ENCODE data around the gene STAMBPL1.

Gene STAMBPL1

DNA sequence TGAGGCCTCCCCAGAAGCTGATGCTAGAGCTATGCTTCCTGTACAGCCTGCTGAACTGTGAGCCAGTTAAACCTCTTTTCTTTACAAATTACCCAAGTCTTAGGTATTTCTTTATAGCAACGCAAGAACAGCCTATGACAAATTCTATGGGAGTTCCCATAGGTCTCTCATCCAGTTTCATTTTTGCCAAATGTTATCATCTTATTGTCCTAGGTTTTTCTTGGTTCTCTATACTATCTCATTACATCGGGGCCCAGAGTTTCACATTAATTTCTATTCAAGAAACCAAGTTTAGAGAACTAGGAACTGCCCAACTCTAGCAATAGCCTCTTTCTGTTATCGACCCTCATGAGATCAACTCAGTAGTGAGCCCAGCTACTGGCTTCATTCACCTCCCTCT is 56.6 kb downstream of the STAMBPL1 start:
- Histone ChIP-seq H2AFZ (ENCODE audit: low read length) (no peak overlapping the region), H3K9me3 (ENCODE audit: insufficient read depth, low read depth, low read length) (no peaks in the 10 kb centered on the region), H3K79me2 (ENCODE audit: insufficient read depth, low read length) (no peaks in the 10 kb centered on the region), H3K9me2 (replicated peaks; ENCODE audit: low read depth, low read length) (no peaks in the 10 kb centered on the region), H3K4me3 (ENCODE audit: low read length, poor library complexity, severe bottlenecking) (no peak overlapping the region), H3K4me2 (ENCODE audit: low read depth, low read length, poor library complexity, severe bottlenecking) (no peak overlapping the region), H3F3A (ENCODE audit: low read depth) (no peaks in the 10 kb centered on the region), H3K27me3 (ENCODE audit: insufficient read depth, low read length, poor library complexity, severe bottlenecking) (no peaks in the 10 kb centered on the region), H3K4me1 (ENCODE audit: insufficient read depth, low read length, poor library complexity, severe bottlenecking) (peaks cover 5% of the 10 kb centered on the region), H3K9ac (ENCODE audit: low read depth, low read length, poor library complexity, severe bottlenecking) (no peak overlapping the region), H3K36me3 (ENCODE audit: insufficient read depth, low read length) (no peaks in the 10 kb centered on the region), H4K20me1 (ENCODE audit: insufficient read depth, low read length, poor library complexity, severe bottlenecking) (no peaks in the 10 kb centered on the region)
- TF ChIP-seq EZH2phosphoT487 (IDR thresholded peaks at IDR 0.05; ENCODE audit: borderline replicate concordance), result no peak

DNA sequence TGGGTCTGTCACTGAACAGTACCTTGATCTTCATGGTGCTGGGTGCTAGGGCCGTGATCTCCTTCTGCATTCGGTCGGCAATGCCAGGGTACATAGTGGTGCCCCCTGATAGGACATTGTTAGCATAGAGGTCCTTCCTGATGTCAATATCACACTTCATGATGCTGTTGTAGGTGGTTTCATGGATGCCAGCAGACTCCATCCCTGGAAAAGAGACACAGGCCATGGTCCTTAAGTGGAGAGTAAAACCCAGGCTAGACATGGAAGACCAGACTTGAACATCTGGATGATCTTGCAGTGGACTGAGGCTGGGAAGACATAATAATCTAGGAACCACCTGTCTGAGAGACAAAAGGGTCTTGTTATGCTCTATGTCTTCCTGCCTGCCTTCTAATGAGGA is 58.0 kb downstream of the STAMBPL1 start:
- H3K9ac ChIP-seq (ENCODE audit: low read depth, low read length, poor library complexity, severe bottlenecking), result no peak overlapping the region
- no peak for TF ChIP-seq EZH2phosphoT487 (IDR thresholded peaks at IDR 0.05; ENCODE audit: borderline replicate concordance)
- TF ChIP-seq, protein P1, sequence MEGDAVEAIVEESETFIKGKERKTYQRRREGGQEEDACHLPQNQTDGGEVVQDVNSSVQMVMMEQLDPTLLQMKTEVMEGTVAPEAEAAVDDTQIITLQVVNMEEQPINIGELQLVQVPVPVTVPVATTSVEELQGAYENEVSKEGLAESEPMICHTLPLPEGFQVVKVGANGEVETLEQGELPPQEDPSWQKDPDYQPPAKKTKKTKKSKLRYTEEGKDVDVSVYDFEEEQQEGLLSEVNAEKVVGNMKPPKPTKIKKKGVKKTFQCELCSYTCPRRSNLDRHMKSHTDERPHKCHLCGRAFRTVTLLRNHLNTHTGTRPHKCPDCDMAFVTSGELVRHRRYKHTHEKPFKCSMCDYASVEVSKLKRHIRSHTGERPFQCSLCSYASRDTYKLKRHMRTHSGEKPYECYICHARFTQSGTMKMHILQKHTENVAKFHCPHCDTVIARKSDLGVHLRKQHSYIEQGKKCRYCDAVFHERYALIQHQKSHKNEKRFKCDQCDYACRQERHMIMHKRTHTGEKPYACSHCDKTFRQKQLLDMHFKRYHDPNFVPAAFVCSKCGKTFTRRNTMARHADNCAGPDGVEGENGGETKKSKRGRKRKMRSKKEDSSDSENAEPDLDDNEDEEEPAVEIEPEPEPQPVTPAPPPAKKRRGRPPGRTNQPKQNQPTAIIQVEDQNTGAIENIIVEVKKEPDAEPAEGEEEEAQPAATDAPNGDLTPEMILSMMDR (conservative IDR thresholded peaks at IDR 0.05; ENCODE audit: low read length), result no peak
- no peaks in the 10 kb centered on the region for H3K9me2 ChIP-seq (replicated peaks; ENCODE audit: low read depth, low read length)
- H3F3A ChIP-seq (ENCODE audit: low read depth), result no peaks in the 10 kb centered on the region
- no peak overlapping the region for H2AFZ ChIP-seq (ENCODE audit: low read length)
- no peaks in the 10 kb centered on the region for H3K79me2 ChIP-seq (ENCODE audit: insufficient read depth, low read length)
- no peak overlapping the region for H3K4me2 ChIP-seq (ENCODE audit: low read depth, low read length, poor library complexity, severe bottlenecking)
- H3K4me3 ChIP-seq (ENCODE audit: low read length, poor library complexity, severe bottlenecking), result no peak overlapping the region
- no peaks in the 10 kb centered on the region for H3K9me3 ChIP-seq (ENCODE audit: insufficient read depth, low read depth, low read length)
- peaks cover 5% of the 10 kb centered on the region for H3K4me1 ChIP-seq (ENCODE audit: insufficient read depth, low read length, poor library complexity, severe bottlenecking)
- no peaks in the 10 kb centered on the region for H3K27me3 ChIP-seq (ENCODE audit: insufficient read depth, low read length, poor library complexity, severe bottlenecking)
- no peaks in the 10 kb centered on the region for H4K20me1 ChIP-seq (ENCODE audit: insufficient read depth, low read length, poor library complexity, severe bottlenecking)
- no peaks in the 10 kb centered on the region for H3K36me3 ChIP-seq (ENCODE audit: insufficient read depth, low read length)

DNA sequence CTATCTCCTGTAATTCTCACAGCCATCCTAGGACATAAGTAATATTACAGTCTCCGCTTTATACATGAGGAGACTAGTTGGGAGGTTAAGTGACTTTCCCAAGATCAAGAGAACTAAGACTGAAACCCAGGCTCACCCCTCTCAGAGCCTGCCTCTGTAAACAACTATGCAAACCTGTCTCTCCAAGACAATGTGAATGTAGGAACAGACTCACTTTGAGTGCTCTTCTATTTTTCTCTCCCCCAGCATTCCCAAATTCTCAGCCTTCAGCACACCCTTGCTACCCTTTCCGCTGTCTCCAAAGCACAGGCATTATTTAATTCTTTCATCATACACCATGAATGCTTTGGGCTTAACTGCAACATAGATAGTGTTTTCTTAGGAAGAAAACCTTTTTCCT is 58.9 kb downstream of the STAMBPL1 start:
- Histone ChIP-seq H3F3A (ENCODE audit: low read depth) (no peaks in the 10 kb centered on the region), H3K9ac (ENCODE audit: low read depth, low read length, poor library complexity, severe bottlenecking) (no peak overlapping the region), H3K27me3 (ENCODE audit: insufficient read depth, low read length, poor library complexity, severe bottlenecking) (no peaks in the 10 kb centered on the region), H3K4me3 (ENCODE audit: low read length, poor library complexity, severe bottlenecking) (no peak overlapping the region), H3K9me2 (replicated peaks; ENCODE audit: low read depth, low read length) (no peaks in the 10 kb centered on the region), H3K36me3 (ENCODE audit: insufficient read depth, low read length) (no peaks in the 10 kb centered on the region), H4K20me1 (ENCODE audit: insufficient read depth, low read length, poor library complexity, severe bottlenecking) (no peaks in the 10 kb centered on the region), H3K4me1 (ENCODE audit: insufficient read depth, low read length, poor library complexity, severe bottlenecking) (peaks cover 5% of the 10 kb centered on the region), H3K79me2 (ENCODE audit: insufficient read depth, low read length) (no peaks in the 10 kb centered on the region), H3K4me2 (ENCODE audit: low read depth, low read length, poor library complexity, severe bottlenecking) (no peak overlapping the region), H2AFZ (ENCODE audit: low read length) (no peak overlapping the region), H3K9me3 (ENCODE audit: insufficient read depth, low read depth, low read length) (no peaks in the 10 kb centered on the region)
- TF ChIP-seq, protein P1 (conservative IDR thresholded peaks at IDR 0.05; ENCODE audit: low read length), result no peak
- no peak for TF ChIP-seq EZH2phosphoT487 (IDR thresholded peaks at IDR 0.05; ENCODE audit: borderline replicate concordance)

DNA sequence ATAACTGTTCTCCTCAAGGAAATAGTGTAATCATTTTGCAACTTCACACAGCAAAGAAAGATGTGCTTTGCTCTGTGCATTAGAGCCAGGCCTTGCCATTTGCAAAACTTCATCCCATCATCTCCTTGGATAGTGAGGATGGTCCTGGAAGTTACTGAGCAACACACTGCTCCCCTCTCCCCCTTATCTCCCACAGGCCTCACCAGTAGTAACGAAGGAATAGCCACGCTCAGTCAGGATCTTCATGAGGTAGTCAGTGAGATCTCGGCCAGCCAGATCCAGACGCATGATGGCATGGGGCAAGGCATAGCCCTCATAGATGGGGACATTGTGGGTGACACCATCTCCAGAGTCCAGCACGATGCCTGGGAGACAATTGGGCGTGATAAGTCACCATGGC is 61.0 kb downstream of the STAMBPL1 start:
- Histone ChIP-seq H3K4me3 (ENCODE audit: low read length, poor library complexity, severe bottlenecking) (no peak overlapping the region), H2AFZ (ENCODE audit: low read length) (no peak overlapping the region), H3K27me3 (ENCODE audit: insufficient read depth, low read length, poor library complexity, severe bottlenecking) (no peaks in the 10 kb centered on the region), H3K36me3 (ENCODE audit: insufficient read depth, low read length) (no peaks in the 10 kb centered on the region), H3K9me2 (replicated peaks; ENCODE audit: low read depth, low read length) (no peaks in the 10 kb centered on the region), H3F3A (ENCODE audit: low read depth) (no peaks in the 10 kb centered on the region), H3K4me1 (ENCODE audit: insufficient read depth, low read length, poor library complexity, severe bottlenecking) (no peaks in the 10 kb centered on the region), H4K20me1 (ENCODE audit: insufficient read depth, low read length, poor library complexity, severe bottlenecking) (no peaks in the 10 kb centered on the region), H3K79me2 (ENCODE audit: insufficient read depth, low read length) (no peaks in the 10 kb centered on the region), H3K9me3 (ENCODE audit: insufficient read depth, low read depth, low read length) (no peaks in the 10 kb centered on the region), H3K4me2 (ENCODE audit: low read depth, low read length, poor library complexity, severe bottlenecking) (no peak overlapping the region), H3K9ac (ENCODE audit: low read depth, low read length, poor library complexity, severe bottlenecking) (no peak overlapping the region)
- TF ChIP-seq, protein P1 (conservative IDR thresholded peaks at IDR 0.05; ENCODE audit: low read length), result no peak
- TF ChIP-seq EZH2phosphoT487 (IDR thresholded peaks at IDR 0.05; ENCODE audit: borderline replicate concordance), result no peak
